IMR-90 (cell line): ENCODE data around the gene GEMIN2. TPM values are rescaled to one million over a fixed set of nuclear protein-coding genes. Genes with fewer than 3 reads are reported as not detected.

Source experiments
- ATAC-seq: fragments of 200-7000 bp; cut with Tn5 transposase; 2 replicates; pipeline ENCODE4 v1.9.1; 2020; ENCODE audit warnings: low read depth, mild to moderate bottlenecking, moderate library complexity
- BruUV-seq: library from RNA; stranded (reverse); fragments of 400-500 nt; replicated peaks from 2 replicates; lab custom pipeline; 2021; lab: Mats Ljungman, UMichigan
- CTCF ChIA-PET: fragments of 300-600 bp; formaldehyde crosslinking; extraction: SDS; loops from one replicate; lab custom pipeline; 2021; ENCODE audit warnings: antibody characterized with exemption; lab: Yijun Ruan, JAX
- POLR2A ChIA-PET: fragments of 300-600 bp; sonication (Branson Sonifier 250); formaldehyde crosslinking; loops from one replicate; lab custom pipeline; 2022; ENCODE audit warnings: antibody characterized with exemption; ENCODE audit not compliant: unreplicated experiment; lab: Charles Lee
- DNase-seq: peaks from one replicate; pipeline ENCODE4 v3.0.0; 2013
- H2AFZ ChIP-seq: replicated peaks from 2 replicates; pipeline ENCODE3; 2013; ENCODE audit warnings: low read length, mild to moderate bottlenecking; ENCODE audit not compliant: poor library complexity
- H2AK5ac ChIP-seq: 2 replicates; pipeline ENCODE4 v1.6.1; 2013; ENCODE audit warnings: low read depth, low read length, inconsistent platforms
- H2AK9ac ChIP-seq: replicated peaks from 2 replicates; pipeline ENCODE3; 2013; ENCODE audit warnings: mild to moderate bottlenecking, low read depth, low read length, moderate library complexity; ENCODE audit not compliant: poor library complexity
- H2BK120ac ChIP-seq: 2 replicates; pipeline ENCODE4 v1.6.1; 2013; ENCODE audit warnings: low read depth, low read length, inconsistent platforms
- H2BK15ac ChIP-seq: 3 replicates; pipeline ENCODE4 v1.6.1; 2013; ENCODE audit warnings: low read depth, low read length, inconsistent platforms
- H2BK20ac ChIP-seq: 2 replicates; pipeline ENCODE4 v1.6.1; 2013; ENCODE audit warnings: low read depth, mild to moderate bottlenecking, inconsistent platforms, low read length, moderate library complexity
- H2BK5ac ChIP-seq: 2 replicates; pipeline ENCODE4 v1.6.1; 2013; ENCODE audit warnings: mild to moderate bottlenecking, low read depth, low read length, inconsistent platforms; ENCODE audit not compliant: poor library complexity, severe bottlenecking
- H3K14ac ChIP-seq: replicated peaks from 2 replicates; pipeline ENCODE4 v1.6.1; 2013; ENCODE audit warnings: low read depth, low read length, inconsistent platforms
- H3K18ac ChIP-seq: 2 replicates; pipeline ENCODE4 v1.6.1; 2013; ENCODE audit warnings: low read depth, low read length, control low read depth
- H3K23ac ChIP-seq: 2 replicates; pipeline ENCODE4 v1.6.1; 2013; ENCODE audit warnings: low read depth, low read length, inconsistent platforms
- H3K27ac ChIP-seq: 2 replicates; pipeline ENCODE4 v1.5.1; 2013; ENCODE audit warnings: mild to moderate bottlenecking, control low read depth, low read length; ENCODE audit not compliant: insufficient read depth
- H3K27me3 ChIP-seq: 2 replicates; pipeline ENCODE4 v1.6.1; 2013; ENCODE audit warnings: low read length; ENCODE audit not compliant: control insufficient read depth, insufficient read depth
- H3K36me3 ChIP-seq: 2 replicates; pipeline ENCODE4 v1.6.1; 2013; ENCODE audit warnings: low read length, mixed read lengths; ENCODE audit not compliant: control insufficient read depth, insufficient read depth
- H3K4ac ChIP-seq: 2 replicates; pipeline ENCODE4 v1.6.1; 2013; ENCODE audit warnings: low read depth, low read length, inconsistent platforms
- H3K4me1 ChIP-seq: 2 replicates; pipeline ENCODE4 v1.6.1; 2013; ENCODE audit warnings: low read length, mixed read lengths; ENCODE audit not compliant: control insufficient read depth, insufficient read depth
- H3K4me2 ChIP-seq: 2 replicates; pipeline ENCODE4 v1.6.1; 2013; ENCODE audit warnings: low read depth, mild to moderate bottlenecking, control low read depth, low read length, moderate library complexity
- H3K4me3 ChIP-seq: 2 replicates; pipeline ENCODE4 v1.5.1; 2013; ENCODE audit warnings: low read depth, mild to moderate bottlenecking, control low read depth, low read length, moderate library complexity; ENCODE audit not compliant: insufficient read depth
- H3K56ac ChIP-seq: 2 replicates; pipeline ENCODE4 v1.6.1; 2013; ENCODE audit warnings: low read length, inconsistent platforms; ENCODE audit not compliant: insufficient read depth; ENCODE audit errors: extremely low read depth
- H3K79me1 ChIP-seq, 2 experiments: 2 replicates each; pipeline ENCODE4 v1.6.1; 2013; ENCODE audit warnings: low read length in 2 of 2, inconsistent platforms in 1 of 2, low read depth in 1 of 2
- H3K9ac ChIP-seq: 2 replicates; pipeline ENCODE4 v1.6.1; 2013; ENCODE audit warnings: low read depth, low read length, control low read depth
- H3K9me1 ChIP-seq: 2 replicates; pipeline ENCODE4 v1.6.1; 2013; ENCODE audit warnings: low read length, inconsistent platforms; ENCODE audit not compliant: insufficient read depth
- H3K9me3 ChIP-seq: 2 replicates; pipeline ENCODE4 v1.6.1; 2013; ENCODE audit warnings: low read length; ENCODE audit not compliant: control insufficient read depth, insufficient read depth
- H4K20me1 ChIP-seq: 2 replicates; pipeline ENCODE4 v1.6.1; 2013; ENCODE audit warnings: low read length, inconsistent platforms; ENCODE audit not compliant: insufficient read depth
- H4K5ac ChIP-seq: 2 replicates; pipeline ENCODE4 v1.6.1; 2013; ENCODE audit warnings: mild to moderate bottlenecking, low read depth, low read length, control low read depth
- H4K8ac ChIP-seq, 2 experiments: 2 replicates each; pipeline ENCODE4 v1.6.1; 2013; ENCODE audit warnings: low read depth in 2 of 2, low read length in 2 of 2, control low read depth in 1 of 2, inconsistent platforms in 1 of 2
- H4K91ac ChIP-seq: 2 replicates; pipeline ENCODE4 v1.6.1; 2013; ENCODE audit warnings: low read depth, low read length, inconsistent platforms; ENCODE audit not compliant: insufficient read depth
- BHLHE40 ChIP-seq: fragments of 150-350 bp; IDR thresholded peaks from 2 replicates; pipeline ENCODE4 v1.6.1; 2016; ENCODE audit warnings: mild to moderate bottlenecking, low read depth, low read length
- CEBPB ChIP-seq: IDR thresholded peaks from 2 replicates; pipeline ENCODE4 v1.6.1; 2012; ENCODE audit warnings: low read depth, low read length, improper control_type of control experiment
- CHD1 ChIP-seq: IDR thresholded peaks from 2 replicates; pipeline ENCODE4 v1.6.1; 2012; ENCODE audit warnings: low read depth, low read length, improper control_type of control experiment
- FOS ChIP-seq: fragments of 150-350 bp; IDR thresholded peaks from 2 replicates; pipeline ENCODE4 v1.6.1; 2016; ENCODE audit warnings: low read depth, low read length
- MAFK ChIP-seq: IDR thresholded peaks from 2 replicates; pipeline ENCODE4 v1.6.1; 2012; ENCODE audit warnings: low read depth, low read length, improper control_type of control experiment
- MAZ ChIP-seq: IDR thresholded peaks from 2 replicates; pipeline ENCODE4 v1.6.1; 2012; ENCODE audit warnings: low read depth, mild to moderate bottlenecking, low read length, improper control_type of control experiment, moderate library complexity, borderline replicate concordance
- MXI1 ChIP-seq: IDR thresholded peaks from 2 replicates; pipeline ENCODE4 v1.6.1; 2012; ENCODE audit warnings: low read depth, mild to moderate bottlenecking, low read length, moderate library complexity, borderline replicate concordance
- NFE2L2 ChIP-seq: fragments of 150-350 bp; IDR thresholded peaks from 2 replicates; pipeline ENCODE4 v1.6.1; 2016; ENCODE audit warnings: low read depth, mild to moderate bottlenecking, low read length
- POLR2A ChIP-seq: IDR thresholded peaks from 2 replicates; pipeline ENCODE4 v1.6.1; 2012; ENCODE audit warnings: mild to moderate bottlenecking, low read depth, low read length
- RAD21 ChIP-seq: IDR thresholded peaks from 2 replicates; pipeline ENCODE4 v1.6.1; 2012; ENCODE audit warnings: low read length, improper control_type of control experiment
- RCOR1 ChIP-seq: IDR thresholded peaks from 2 replicates; pipeline ENCODE4 v1.6.1; 2012; ENCODE audit warnings: mild to moderate bottlenecking, low read length, improper control_type of control experiment; ENCODE audit not compliant: insufficient replicate concordance
- RFX5 ChIP-seq: IDR thresholded peaks from 2 replicates; pipeline ENCODE4 v1.8.0; 2012; ENCODE audit warnings: low read depth, mild to moderate bottlenecking, low read length, moderate library complexity
- SMC3 ChIP-seq: fragments of 150-350 bp; IDR thresholded peaks from 2 replicates; pipeline ENCODE4 v1.6.1; 2016; ENCODE audit warnings: low read depth, mild to moderate bottlenecking, antibody characterized with exemption, low read length, moderate library complexity
- WGBS, 2 experiments: methylation state at CpG; one replicate each; pipeline versions ENCODE4 v1.1.5 to v1.1.7; 2013; ENCODE audit warnings: missing lambda C conversion rate in 2 of 2; ENCODE audit not compliant: insufficient read length in 1 of 2; ENCODE audit errors: extremely low coverage in 2 of 2; 5-methylcytosine and 5-hydroxymethylcytosine counted together
- dilution Hi-C: fragments of 300-500 bp; cut with HindIII; formaldehyde crosslinking; loops from one replicate; pipeline ENCODE4 v1.14.3; 2018; ENCODE audit warnings: low sequenced_read_pairs; ENCODE audit not compliant: unreplicated experiment
- in situ Hi-C: fragments of 300-500 bp; cut with MboI; formaldehyde crosslinking; loops from 3 replicates; pipeline ENCODE4 v1.14.3; 2019; ENCODE audit warnings: low sequenced_read_pairs, inconsistent platforms, mixed read lengths
- intact Hi-C: fragments of 100-400 bp; cut with micrococcal nuclease; formaldehyde crosslinking; loops from 2 replicates; pipeline ENCODE4 v1.10.0; 2022
- polyA plus RNA-seq, 3 experiments: library from polyadenylated mRNA; depleted of rRNA; stranded (reverse); fragments of >200 nt; gene quantifications; 2 replicates each; pipeline ENCODE4 v1.2.3, GENCODE V29; 2012; ENCODE audit warnings: low replicate concordance in 1 of 3
- total RNA-seq: library from RNA; depleted of rRNA; stranded (reverse); fragments of >200 nt; gene quantifications from 2 replicates; pipeline ENCODE4 v1.2.3, GENCODE V29; 2012
- TF ChIP-seq, protein P1 (sequence below): fragments of 150-350 bp; IDR thresholded peaks from 2 replicates; pipeline ENCODE4 v1.6.1; 2017; ENCODE audit warnings: mild to moderate bottlenecking, antibody characterized with exemption, low read length, low read depth
- TF ChIP-seq, protein P2 (sequence below): fragments of 150-350 bp; IDR thresholded peaks from 2 replicates; pipeline ENCODE4 v1.6.1; 2016; ENCODE audit warnings: low read depth, mild to moderate bottlenecking, low read length, moderate library complexity, borderline replicate concordance
- TF ChIP-seq, protein P3 (sequence below): conservative IDR thresholded peaks from 2 replicates; pipeline ENCODE4 v1.5.1; 2012; ENCODE audit warnings: mild to moderate bottlenecking, low read depth, low read length, improper control_type of control experiment

Gene GEMIN2
- total and polyA plus RNA-seq, 2 of the 4 experiments (the other 2 are of a cell fraction), result 10.6 to 11.2 TPM

DNA sequence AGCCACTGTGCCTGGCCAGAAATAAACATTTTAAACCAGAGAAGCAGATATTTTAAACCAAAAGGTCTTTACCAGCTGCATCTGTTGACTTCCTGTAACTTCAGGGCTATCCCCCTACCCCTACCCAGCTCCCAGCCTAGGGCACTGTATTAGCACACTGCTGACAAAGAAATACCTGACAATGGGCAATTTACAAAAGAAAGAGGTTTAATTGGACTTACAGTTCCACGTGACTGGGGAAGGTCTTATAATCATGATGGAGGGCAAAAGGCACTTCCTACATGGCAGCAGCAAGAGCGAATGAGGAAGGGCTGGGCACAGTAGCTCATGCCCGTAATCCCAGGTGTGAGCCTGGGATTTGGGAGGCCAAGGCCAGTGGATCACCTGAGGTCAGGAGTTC lies 26.0 kb downstream of the GEMIN2 start:
- dilution Hi-C loops, result no loop called here

More for the DNA sequence above, 26.0 kb downstream of the GEMIN2 start:
- Histone ChIP-seq H4K91ac (no peak overlapping the region), H2BK15ac (no peak overlapping the region), H3K18ac (no peak overlapping the region), H3K4me3 (no peak overlapping the region), H2BK120ac (no peak overlapping the region), H2AK5ac (no peak overlapping the region), H3K4me1 (peaks cover 6% of the 10 kb centered on the region; the same call in 1 of the 2 replicates), H3K27ac (no peak overlapping the region; the same call in 1 of the 2 replicates), H3K9me1 (no peaks in the 10 kb centered on the region), H4K8ac (no peak overlapping the region), H3K14ac (no peak overlapping the region), H3K27me3 (no peaks in the 10 kb centered on the region), H4K20me1 (no peaks in the 10 kb centered on the region), H3K4me2 (no peak overlapping the region), H2AFZ (no peak overlapping the region), H4K5ac (no peak overlapping the region), H2BK5ac (no peak overlapping the region), H3K56ac (no peak overlapping the region), H2BK20ac (no peak overlapping the region), H3K9ac (no peak overlapping the region), H3K9me3 (no peaks in the 10 kb centered on the region; the same call in 1 of the 2 replicates), H3K23ac (no peak overlapping the region), H2AK9ac (no peak overlapping the region), H3K36me3 (peaks cover 14% of the 10 kb centered on the region), H3K79me1 (no peaks in the 10 kb centered on the region), H3K4ac (no peak overlapping the region)
- 65% methylated on average over 2 of the region's 3 CpGs; no CpG with 5 or more reads in 1 of the 2 experiments for WGBS, 2 experiments
- in situ Hi-C loops (no loop called here), intact Hi-C loops (no loop called here)
- CTCF ChIA-PET, result no interaction called here
- ATAC-seq (no peak), DNase-seq (no peak)
- POLR2A ChIA-PET, result no interaction called here
- TF ChIP-seq BHLHE40, result no peak
- TF ChIP-seq, protein P1, sequence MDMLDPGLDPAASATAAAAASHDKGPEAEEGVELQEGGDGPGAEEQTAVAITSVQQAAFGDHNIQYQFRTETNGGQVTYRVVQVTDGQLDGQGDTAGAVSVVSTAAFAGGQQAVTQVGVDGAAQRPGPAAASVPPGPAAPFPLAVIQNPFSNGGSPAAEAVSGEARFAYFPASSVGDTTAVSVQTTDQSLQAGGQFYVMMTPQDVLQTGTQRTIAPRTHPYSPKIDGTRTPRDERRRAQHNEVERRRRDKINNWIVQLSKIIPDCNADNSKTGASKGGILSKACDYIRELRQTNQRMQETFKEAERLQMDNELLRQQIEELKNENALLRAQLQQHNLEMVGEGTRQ, result no peak
- TF ChIP-seq POLR2A, result no peak
- TF ChIP-seq RCOR1, result no peak
- no peak for TF ChIP-seq NFE2L2
- TF ChIP-seq FOS, result no peak
- TF ChIP-seq CHD1, result no peak
- no peak for TF ChIP-seq RAD21
- TF ChIP-seq, protein P2, sequence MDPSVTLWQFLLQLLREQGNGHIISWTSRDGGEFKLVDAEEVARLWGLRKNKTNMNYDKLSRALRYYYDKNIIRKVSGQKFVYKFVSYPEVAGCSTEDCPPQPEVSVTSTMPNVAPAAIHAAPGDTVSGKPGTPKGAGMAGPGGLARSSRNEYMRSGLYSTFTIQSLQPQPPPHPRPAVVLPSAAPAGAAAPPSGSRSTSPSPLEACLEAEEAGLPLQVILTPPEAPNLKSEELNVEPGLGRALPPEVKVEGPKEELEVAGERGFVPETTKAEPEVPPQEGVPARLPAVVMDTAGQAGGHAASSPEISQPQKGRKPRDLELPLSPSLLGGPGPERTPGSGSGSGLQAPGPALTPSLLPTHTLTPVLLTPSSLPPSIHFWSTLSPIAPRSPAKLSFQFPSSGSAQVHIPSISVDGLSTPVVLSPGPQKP, result no peak
- TF ChIP-seq, protein P3, sequence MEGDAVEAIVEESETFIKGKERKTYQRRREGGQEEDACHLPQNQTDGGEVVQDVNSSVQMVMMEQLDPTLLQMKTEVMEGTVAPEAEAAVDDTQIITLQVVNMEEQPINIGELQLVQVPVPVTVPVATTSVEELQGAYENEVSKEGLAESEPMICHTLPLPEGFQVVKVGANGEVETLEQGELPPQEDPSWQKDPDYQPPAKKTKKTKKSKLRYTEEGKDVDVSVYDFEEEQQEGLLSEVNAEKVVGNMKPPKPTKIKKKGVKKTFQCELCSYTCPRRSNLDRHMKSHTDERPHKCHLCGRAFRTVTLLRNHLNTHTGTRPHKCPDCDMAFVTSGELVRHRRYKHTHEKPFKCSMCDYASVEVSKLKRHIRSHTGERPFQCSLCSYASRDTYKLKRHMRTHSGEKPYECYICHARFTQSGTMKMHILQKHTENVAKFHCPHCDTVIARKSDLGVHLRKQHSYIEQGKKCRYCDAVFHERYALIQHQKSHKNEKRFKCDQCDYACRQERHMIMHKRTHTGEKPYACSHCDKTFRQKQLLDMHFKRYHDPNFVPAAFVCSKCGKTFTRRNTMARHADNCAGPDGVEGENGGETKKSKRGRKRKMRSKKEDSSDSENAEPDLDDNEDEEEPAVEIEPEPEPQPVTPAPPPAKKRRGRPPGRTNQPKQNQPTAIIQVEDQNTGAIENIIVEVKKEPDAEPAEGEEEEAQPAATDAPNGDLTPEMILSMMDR, result no peak
- TF ChIP-seq RFX5, result no peak
- no peak for TF ChIP-seq CEBPB
- TF ChIP-seq MAFK, result no peak
- TF ChIP-seq MXI1, result no peak
- no peak for TF ChIP-seq MAZ
- TF ChIP-seq SMC3, result no peak
- BruUV-seq, result no TSS peak
